OCI-M2 (cell line): ENCODE data around the gene OR1J1.

Experiments used
- DNase-seq: peaks from one replicate; lab custom pipeline; 2025; ENCODE audit not compliant: unreplicated experiment; lab: John Stamatoyannopoulos, UW

Gene OR1J1, protein sequence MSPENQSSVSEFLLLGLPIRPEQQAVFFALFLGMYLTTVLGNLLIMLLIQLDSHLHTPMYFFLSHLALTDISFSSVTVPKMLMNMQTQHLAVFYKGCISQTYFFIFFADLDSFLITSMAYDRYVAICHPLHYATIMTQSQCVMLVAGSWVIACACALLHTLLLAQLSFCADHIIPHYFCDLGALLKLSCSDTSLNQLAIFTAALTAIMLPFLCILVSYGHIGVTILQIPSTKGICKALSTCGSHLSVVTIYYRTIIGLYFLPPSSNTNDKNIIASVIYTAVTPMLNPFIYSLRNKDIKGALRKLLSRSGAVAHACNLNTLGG

DNA sequence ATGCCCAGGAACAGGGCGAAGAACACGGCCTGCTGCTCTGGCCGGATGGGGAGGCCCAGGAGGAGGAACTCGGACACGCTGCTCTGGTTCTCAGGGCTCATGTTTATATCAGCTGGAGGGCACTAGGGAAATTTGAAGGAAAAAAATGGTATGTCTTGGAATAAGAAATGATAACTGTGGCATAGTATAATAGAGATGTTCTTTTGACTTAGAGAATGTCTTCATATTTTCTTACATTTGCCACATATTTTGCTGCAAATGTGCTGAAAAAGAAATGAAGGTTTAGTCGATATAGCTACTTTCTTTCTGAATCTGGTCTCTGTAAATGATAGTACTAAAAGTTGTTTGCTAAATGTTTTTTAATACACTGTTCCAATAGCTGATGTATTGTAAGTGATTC is at the start of gene OR1J1:
Gene OR1J1, minus strand, starts transcription at position 101 of the 400 bp plus-strand sequence. Its CDS starts 0 bp downstream, at position 101.
- DNase-seq = no peak

DNA sequence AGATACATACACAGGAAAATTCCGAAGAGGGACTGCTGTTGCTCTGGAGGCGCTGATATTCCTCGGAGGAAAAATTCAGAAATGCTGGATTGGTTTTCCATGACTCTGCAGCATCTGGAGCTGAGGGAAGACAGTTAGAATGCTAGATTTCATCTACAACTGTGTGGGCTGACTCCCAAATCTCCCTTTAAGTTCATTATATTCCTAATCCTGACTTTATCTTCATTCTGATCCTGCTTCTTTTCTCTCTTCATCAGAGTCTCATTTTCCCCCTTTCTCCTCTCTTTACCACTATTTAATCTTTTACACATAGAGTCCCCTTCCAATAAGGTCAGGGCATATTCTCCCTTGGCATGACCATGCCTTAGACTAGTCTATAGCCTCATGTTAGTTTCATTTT is 49.5 kb upstream of the OR1J1 start, which contains the start of gene OR1N1:
Gene OR1N1, minus strand, starts transcription at position 101 of the 400 bp plus-strand sequence. Its CDS starts 0 bp downstream, at position 101.
- DNase-seq = no peak

DNA sequence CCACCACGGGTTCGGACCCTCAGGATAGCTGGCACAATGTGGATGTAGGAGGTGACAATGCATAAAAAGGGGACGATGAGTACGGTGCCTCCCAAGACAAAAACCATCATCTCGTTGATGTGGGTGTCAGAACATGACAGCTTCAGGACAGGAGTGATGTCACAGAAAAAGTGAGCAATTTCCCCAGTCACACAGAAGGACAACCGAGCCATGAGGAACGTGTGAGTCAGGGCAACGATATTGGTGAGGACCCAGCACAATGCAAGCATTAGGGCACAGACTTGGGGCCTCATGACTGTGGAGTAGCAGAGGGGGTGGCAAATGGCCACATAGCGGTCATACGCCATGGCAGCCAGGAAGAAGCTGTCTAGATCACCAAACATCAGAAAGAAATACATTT is 48.9 kb upstream of the OR1J1 start:
- DNase-seq = no peak

DNA sequence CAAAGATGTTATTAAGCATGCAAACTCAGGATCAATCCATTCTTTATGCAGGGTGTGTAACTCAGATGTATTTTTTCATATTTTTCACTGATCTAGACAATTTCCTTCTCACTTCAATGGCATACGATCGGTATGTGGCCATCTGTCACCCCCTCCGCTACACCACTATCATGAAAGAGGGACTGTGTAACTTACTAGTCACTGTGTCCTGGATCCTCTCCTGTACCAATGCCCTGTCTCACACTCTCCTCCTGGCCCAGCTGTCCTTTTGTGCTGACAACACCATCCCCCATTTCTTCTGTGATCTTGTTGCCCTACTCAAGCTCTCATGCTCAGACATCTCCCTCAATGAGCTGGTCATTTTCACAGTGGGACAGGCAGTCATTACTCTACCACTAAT is 41.6 kb upstream of the OR1J1 start:
- DNase-seq = no peak

DNA sequence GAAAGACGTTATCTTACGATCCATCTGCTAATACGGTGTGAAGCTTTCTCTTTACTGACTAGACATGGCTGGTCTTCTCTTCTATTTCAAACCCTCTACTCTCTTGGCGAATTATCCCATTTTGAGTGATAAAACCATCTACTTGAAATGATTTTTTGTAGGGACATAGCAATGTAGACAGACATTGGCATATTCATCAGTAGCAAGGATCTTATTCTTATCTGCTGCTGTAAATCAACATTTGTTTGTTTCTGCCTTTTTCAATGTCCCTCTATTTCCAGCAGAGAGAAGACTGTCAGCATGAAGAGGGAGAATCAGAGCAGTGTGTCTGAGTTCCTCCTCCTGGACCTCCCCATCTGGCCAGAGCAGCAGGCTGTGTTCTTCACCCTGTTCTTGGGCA is 41.1 kb upstream of the OR1J1 start, which contains the start of gene OR1J4:
Gene OR1J4, plus strand, starts transcription at position 301 of the 400 bp plus-strand sequence. Its CDS starts 0 bp downstream, at position 301.
- DNase-seq = no peak

DNA sequence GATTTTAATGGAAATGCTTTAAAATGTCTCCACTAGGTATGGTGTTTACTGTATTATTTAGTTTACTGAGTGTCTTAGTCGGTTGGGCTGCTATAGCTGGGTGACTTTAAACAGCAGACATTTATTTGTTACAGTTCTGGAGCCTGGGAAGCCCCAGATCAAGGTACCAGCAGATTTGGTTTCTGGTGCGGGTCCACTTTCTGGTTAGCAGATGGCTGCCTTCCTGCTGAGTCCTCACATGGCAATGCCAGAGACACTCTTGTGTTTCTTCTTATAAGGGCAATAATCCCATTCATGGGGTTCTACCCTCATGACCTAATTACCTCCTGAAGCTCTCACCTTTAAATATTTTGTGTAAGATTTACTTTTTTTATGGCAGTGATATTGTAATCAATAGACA is 40.5 kb upstream of the OR1J1 start:
- no peak for DNase-seq

DNA sequence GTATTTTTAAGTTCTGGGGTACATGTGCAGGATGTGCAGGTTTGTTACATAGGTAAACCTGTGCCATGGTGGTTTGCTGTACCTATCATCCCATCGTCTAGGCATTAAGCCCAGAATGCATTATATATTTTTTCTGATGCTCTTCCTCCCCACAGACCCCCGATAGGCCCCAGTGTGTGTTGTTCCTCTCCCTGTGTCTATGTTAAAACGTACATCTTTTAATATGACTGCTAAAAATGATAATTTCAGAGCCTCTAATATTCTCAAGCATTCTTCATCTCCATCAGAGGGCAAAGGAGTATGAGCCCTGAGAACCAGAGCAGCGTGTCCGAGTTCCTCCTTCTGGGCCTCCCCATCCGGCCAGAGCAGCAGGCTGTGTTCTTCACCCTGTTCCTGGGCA is 32.8 kb upstream of the OR1J1 start, which contains the start of gene OR1J2:
Gene OR1J2, plus strand, starts transcription at position 301 of the 400 bp plus-strand sequence. Its CDS starts 0 bp downstream, at position 301.
- no peak for DNase-seq

DNA sequence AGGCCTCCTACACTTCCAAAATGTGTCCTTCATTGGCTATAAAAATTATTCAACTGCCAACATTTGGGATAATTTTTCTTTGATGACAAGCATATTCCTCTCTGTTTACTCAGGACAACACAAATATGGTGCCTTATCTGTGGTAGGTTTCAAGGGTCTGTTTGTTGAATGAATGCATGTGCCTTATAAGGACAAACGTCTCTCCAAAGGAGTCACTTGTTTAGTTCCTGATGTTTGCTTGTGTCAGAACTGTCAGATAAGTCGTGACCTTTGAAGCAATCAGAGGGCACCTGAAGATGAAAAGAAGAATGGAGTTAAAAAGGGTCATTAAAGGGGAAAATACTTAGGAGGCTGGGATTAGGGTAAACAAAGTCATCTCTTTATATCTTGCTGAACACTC is 29.2 kb upstream of the OR1J1 start:
- DNase-seq = no peak

DNA sequence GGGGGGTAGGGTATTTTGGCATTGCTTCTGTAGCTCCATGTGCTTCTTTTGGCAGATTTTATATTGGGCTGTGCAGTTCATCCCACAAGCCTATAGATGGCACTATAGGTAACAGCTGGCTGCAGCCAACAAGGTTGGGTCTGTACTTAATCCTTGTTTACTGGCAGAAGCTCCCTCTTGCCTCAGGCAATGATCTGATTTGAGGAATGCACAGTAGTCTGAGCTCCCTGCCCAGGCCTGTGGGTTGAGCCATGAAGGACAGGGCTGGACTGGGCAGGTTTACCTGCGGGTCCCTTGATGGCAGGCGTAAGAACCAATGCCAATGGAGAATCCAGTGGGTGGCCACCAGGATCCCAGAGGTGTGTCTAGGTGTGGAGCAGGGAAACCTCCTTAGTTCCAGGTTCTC is 21.2 kb upstream of the OR1J1 start:
- DNase-seq = no peak

DNA sequence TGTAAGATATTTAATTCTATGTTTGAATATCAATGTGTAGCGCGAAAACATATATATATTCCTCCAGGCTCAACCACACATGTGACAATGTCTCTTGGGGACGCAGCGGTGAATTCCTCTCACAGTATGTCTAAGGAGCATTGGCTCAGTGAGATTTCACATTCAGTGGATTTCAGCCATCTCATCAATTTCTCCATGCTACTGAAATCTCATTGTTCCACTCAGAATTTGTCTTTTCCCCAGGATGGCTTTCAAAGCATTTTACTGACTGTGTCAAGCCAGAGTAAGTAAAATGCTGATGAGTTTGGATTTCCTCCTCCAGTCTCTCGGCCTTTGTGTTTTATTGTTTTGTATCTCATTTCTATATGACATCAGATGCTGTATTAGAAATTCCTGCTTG is 1.3 kb upstream of the OR1J1 start:
- no peak for DNase-seq

DNA sequence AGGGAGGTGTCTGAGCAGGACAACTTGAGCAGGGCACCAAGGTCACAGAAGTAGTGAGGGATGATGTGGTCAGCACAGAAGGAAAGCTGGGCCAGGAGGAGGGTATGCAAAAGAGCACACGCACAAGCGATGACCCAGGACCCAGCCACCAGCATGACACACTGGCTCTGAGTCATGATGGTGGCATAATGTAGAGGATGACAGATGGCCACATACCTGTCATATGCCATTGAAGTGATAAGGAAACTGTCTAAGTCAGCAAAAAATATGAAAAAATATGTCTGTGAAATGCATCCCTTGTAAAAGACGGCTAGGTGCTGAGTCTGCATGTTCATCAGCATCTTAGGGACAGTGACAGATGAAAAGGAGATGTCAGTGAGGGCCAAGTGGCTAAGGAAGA is 380 bp downstream of the OR1J1 start:
- no peak for DNase-seq

DNA sequence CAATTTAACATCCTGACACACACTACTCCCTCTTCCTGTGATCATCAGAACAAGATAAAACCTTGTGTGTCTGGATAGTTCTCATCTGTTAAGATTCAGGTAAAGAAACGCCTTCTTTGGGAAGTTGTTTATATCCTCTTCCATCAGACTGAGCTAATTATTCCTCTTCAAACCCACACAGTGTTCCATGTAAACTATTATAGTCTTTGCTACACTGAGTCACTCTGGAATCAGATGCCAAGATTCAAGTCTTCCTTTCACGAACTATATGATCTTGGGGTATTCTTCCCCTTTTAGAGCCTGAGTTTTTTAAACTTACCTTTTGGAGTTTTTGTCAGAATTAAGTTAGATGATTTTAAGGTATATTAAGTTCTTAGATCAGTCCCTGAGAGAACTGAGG is 2.0 kb downstream of the OR1J1 start:
- no peak for DNase-seq

DNA sequence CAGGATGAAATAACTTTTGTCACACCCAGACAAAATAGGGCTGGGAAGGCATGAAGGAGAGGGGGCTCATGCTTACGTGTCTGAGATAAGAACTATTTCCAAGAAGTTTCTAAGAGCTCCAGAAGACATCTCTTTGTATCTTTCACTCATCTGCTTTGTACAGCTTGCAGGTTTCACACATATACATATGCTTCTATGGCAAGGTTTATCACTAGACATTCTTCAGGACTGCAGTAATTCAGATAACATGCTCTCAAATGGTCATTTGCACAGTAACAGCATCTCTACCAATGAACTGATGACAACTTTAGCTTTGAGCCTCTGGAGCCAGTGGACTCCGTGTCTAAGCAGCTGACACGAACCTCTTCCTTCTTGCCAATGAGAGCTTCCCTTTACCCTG is 3.2 kb downstream of the OR1J1 start:
- no peak for DNase-seq

DNA sequence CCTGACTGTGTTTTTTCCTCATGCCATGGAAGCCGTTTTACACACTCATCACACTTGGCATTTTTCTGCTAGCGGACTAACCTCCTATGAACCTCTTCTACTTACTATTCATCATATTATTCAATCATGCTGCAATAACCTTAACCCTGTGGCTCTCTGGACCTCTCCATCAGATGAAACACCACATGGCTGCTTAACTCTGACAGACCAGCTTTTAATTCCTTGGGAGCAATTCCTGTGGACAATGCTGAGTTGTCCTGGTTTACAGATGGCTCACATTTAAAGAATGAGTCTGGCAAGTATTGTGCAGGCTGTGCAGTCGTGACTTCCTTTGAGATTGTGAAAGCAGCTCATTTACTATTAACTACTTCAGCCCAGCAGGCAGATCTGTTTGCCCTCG is 9.0 kb downstream of the OR1J1 start:
- DNase-seq = no peak

DNA sequence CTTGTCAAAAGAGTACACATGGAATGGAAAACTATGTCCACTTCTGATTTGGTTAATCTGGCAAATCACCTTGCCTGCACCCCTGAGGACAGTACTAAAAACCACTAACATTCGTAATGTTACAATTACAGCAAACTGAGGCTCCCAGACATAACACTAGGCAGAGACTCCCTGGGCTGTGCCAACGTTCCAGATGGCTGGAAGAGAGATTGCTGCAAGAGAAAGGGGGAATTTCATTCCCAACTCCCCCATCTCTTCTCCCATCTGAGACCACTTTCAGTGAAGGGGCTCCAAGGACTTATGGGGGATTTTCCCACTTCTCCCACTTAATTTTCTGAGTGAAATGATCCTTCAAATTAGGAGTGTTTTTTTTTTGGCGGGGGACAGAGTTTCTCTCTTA is 11.3 kb downstream of the OR1J1 start:
- no peak for DNase-seq

DNA sequence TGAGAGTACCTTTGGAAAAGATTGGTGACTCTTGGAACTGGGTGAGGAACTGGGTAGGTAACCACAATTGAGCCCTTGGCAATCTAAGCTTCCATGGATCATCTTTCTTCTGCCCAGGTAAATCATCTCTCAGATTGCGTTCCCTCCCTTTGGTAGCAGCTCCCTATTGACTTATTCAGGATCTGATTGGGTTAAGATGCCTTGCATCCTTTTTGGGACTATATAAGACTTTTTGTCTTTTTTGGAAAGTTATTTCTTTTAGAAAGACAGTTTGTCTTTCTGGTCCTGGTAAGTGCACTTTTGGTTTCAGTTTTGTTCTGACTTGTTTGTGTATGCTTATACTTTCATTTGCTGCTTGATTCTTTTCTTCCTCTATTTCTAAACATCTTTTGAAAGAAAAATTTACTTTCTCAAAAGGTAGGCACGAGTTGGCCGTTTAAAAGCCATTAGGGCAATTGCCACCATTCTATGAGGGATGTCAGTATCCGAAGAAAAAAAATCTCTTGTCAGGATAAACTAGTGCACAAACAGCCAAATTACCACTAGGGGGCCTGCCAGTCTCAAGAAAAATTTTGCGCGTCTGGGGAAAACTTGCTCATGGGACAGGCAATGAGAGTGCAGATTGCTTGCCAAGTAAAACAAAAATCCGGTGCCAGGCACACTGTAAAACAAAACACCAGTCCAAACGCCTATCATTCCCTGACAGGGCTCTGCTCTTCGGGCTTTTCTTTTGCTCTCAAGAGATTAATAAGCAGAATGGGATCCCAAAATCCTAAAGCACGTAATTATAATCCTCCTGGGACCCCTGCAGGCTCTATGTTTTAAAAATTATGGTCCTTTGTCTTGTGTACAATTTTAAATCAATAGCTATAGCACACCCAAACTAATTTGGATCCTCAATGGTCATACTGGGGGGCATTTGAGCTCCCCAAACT is 12.8 kb downstream of the OR1J1 start:
- DNase-seq = peak; percentile 4

DNA sequence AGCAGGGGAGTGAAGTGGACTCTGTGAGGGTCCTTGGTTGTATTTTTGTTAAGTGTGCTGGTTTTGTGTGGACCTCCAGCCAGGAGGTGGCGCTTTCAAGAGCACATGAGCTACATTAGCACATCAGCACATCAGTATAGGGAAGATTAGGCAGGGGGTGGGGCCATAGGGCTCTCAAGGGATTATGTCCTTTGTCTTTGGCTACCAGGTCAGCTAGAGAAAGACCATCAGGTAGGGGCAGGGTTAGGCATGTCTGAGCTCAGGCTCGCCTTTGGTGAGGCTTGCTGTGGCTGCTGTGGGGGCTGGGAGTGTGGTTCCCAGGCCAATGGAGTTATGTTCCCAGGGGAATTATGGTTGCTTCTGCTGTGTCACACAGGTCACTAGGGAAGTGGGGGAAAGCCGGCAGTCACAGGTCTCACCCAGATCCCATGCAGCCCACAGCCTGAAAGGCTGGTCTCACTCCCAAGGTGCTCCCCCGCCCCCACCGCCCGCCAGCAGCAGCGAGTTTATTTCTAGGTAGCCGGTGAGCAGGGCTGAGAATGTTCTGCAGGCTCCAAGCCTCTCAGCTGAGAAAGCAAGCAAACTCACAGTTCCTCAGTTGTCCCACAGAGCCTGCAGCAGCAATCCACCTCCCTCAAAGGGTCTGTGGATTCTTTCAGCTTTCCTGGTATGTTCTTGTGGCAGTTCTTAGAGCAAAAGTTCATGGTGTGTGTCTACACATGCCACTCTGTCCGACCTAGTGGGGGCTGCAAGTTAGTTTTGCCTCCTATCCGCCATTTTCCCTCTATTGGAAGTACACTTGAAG is 13.7 kb downstream of the OR1J1 start:
- DNase-seq = no peak

DNA sequence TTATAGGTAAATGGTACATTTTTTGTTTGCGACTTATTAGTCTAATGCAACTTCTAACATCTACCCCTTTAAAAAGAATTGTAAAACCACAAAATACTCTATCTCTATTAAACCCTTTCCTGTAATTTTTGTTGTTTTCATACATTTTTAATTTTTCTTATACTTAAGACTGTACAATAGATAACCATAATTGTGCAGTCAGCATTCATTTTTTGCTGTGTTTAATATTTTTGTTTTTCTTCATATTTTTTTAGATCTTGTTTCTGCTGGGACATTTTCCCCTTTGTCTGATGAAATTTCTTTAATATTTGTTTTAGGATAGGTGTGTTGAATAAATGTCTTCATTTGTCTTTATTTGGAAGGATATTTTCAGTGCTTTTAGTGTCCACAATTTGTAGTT is 19.9 kb downstream of the OR1J1 start:
- no peak for DNase-seq

DNA sequence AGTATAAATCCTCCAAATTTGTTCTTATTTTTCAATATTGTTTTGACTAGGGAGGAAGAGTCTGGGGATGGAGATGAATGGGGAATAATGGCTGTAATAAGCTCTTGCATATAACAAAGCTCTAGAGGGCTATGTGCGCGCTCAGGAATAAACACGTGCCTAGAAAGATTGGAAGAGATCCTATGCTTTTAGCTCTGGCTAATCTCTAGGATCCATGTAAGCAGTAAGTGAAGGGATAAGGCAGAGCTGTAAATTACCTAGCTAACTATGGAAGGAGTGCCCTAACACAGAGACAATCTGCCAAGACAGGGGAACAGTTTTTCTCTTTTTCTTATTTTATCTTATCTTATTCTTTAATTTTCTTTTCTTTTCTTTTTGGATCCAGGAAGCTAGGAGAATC is 21.6 kb downstream of the OR1J1 start:
- DNase-seq = no peak

DNA sequence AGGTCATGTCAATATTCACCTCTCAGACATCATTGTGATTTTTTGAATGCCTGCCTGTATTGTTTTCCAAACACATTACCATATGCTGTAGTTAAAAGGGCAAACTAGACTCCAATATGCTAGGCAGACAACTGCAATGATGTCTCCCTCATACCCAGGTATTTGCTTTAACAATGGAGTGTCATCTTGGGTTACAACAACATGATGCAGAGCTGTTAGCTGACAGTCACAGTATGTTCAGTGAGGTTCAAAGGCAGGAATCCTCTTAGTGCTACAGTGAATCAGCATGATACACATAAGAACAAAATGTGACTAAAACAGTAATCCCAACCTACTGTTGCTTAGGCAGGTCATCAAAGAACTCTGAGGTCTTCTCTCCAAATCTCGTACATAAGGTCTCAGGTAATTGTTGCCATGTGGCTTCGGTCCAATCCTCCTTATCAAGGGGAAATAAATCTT is 24.0 kb downstream of the OR1J1 start:
- DNase-seq = no peak
